Measurements from ENCODE around the gene JPT2.

The JPT2 gene

DNA sequence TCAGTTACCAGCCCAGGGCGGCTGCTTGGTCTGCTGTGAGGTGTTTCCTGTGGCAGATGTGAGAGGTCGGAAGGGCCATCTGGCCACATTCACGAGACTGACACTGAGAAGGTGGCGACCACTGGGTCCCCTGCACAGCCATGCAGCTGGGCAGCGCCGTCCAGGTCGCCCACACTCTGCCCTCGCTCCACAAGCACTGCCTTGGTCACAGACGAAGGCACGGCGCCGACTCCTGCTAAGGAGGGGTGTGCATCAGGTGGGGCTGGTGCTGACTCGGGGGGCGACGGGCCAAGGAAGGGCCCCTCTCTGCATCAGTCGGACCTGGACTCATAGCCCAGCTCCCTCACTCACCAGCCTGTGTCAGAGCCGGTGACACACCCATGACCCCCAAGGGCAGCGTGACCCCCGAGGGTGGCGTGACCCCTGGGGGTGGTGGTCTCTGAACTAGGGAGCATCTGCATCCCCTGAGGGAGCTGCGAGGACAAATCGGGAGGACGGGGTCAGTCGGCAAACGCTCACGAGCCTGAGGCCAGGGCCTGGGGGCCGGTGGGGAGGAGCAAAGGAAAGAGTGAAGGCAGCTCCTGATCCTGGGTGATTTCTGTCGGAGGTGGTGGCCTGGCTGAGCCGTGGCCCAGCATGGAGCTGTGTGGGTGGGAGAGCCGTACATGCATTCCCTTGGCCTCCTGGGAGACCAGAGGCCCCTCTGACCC is 62.9 kb downstream of the JPT2 start:
- no peak for DNase-seq

DNA sequence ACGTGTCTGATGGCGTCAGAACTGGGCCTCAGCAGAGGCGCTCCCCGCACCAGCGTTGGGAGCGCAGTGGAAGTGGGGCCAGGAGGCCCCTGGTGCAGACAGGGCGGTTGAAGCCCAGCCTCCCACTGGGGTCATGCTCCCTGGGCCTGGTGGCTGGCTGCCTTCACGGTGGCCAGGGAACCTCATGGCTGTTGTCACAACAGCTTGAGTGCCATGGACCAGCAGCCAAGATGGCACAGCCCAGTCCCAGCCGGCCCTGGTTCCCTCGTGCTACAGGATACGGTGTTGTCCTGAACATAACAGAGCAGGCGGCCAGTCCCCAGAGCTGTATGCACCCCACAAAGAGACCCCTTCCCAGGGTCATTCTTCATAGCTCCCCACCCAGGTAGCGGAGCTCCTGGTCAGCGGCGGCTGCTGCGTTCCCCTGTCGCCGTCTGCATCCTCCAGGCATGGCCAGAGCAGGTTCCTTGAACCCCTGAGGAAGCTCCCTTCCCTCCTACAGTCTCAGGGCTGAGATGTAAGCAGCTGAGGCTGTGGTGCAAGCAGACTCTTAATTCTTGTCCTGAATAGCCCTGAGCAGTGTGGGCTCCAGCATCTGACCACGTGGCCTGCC is 63.6 kb downstream of the JPT2 start:
- no peak for DNase-seq

DNA sequence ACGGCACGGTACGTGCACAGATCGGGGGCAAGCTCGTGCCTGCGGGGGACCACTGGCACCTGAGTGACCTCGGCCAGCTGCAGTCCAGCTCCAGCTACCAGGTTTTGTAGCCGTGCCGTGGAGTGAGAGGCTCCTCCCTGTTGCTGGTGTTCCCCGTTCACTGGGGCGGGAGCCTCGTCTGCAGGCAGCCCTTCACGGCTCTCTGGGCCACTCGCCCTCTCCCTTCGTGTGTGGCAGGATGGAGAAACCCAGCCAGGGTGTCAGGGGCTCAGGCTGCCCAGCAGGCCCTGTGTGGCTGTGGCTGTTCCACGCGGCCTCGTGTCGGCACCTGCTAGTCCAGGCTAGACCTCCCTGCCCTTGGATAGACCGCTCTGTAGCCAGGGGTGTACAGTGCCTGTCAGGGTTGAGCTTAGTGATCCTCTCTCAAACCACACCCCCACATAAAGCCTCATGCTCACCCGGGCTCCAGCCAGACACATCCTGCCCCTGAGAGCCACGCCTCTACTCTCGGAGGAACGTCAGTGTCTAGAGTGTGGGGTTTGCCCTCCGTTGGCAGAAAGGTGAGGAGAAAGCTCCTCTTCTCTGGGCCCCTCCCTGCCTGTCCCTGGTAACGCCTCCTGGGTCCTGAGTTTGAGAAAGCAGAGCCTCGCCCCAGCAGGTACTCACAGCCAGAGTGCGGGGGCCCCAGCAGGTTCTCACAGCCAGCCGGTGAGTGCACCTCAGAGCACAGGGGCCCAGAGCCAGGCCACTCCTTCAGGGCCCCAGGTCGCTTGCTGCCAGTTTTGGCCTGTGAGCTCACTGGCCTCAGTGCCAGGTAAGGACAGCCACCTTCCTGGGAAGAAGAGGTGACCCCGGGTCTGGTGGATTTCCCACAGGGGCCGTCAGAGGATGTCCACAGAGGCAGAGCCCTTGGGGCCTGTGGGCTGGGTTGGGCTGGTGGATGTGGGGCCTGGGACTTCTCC is 65.6 kb downstream of the JPT2 start:
- DNase-seq, result no peak

DNA sequence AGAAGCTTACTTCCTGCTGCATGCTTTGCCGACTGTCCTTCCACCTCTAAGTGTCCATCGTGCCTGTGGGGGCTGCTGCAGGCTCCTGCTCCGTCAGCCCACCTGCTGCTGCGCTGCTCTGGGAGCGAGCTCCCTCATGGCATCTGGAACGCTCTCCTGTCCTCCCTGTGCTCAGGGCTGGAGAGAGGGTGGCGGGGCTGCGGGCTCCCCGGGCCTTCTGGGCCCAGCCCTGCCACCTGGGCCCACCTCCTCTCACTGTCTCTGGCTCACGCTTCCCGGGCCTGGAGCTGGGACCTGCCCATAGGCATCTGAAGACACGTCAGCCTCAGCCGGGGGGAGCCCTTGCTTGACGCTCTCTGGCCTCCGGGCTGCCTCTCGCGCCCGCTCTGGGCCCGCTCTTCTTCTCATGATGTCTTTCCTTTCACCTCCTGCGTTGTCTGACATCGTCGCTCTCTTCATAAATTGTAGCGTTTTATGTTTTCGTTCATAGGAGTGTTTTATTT is 66.3 kb downstream of the JPT2 start:
- no peak for DNase-seq

DNA sequence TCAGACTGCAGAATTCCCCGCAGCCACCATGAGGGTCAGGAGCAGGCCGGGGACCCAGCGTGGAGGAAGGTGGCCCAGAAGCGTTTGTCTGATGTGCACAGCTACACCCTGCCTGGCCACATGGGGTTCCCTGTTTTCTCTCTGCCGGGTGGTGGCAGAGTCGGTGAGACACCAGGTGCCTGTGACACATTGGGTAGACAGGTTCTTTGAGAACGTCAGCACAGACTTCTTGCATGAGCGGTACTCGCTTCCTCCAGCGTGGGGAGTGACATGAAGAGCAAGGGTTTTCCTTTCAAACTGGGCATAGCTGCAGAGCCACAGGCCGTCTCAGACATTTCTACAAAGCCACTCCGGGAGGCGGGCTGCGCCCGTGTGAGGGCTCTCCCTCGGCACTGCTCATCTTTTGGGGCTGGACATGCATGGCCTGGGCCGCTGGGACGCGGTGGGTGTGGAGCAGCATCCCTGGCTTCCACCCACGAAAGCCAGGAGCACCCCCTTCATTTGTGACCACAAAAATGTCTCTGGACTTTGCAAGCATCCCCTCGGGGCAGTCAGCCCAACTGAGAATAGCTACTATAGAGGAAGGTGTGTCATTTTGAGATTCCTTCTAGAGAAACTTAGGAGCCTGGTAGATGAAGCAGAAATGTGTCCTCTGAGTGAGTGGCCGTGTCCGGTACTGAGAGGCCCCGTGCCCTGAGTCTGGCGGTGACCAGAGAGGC is 67.3 kb downstream of the JPT2 start:
- DNase-seq, result no peak

DNA sequence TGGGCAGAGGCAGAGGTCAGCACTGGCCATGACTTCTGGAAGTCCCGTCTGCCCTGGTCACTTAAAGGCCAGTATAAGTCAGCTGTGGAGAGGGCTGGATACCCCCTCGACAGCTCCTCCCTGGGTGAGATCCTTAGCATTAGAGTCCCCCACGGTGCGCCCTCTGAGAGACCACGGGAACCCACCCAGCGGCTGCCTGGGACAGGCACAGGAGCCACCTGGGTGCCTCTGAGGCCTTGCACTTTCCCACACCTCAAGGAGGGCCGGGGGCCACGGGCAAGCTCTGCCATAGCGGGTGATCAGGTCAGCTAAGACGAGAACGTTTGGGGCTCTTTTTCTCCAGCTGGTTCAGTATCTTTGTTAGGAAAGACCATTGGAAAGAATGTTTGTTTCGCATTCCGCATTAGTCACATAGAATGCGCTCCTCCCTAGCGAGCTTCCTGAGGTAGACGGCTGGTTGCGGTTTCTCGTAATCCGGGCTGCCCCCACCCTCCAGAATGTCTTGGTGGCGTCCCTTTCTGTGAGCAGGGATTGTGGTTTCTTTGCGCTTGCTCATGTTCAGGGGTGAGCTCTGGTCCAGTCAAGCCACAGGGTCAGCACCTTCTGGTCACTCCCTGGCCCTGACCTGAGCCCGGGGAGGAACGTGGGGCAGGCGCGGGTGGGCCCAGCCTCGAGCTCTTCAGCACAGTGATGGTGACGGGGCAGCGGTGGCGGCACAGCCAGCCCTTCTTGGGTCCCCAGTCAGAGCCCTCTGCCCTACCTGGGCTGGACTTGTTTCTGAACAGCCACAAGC is 68.0 kb downstream of the JPT2 start:
- no peak for DNase-seq

DNA sequence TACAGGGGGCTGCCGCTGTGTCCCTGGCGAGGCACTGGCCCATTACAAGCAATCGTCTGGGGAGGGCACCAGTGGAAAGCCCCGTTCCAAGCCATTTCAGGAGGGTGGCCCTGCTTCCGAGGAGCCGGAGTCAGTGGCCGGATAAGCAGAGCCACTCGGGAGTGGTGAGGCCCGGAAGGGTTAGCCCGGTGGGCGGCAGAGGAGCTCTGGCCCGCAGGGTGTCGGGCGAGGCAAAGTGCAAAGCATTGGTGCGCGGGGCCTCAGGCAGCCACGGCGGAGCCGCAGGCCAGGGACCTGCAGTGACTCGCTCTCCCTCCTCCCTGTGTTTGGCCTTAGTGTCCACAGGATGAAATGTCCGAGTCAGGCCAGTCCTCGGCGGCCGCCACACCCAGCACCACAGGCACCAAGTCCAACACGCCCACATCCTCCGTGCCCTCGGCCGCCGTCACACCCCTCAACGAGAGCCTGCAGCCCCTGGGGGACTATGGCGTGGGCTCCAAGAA is 68.7 kb downstream of the JPT2 start:
- no peak for DNase-seq

DNA sequence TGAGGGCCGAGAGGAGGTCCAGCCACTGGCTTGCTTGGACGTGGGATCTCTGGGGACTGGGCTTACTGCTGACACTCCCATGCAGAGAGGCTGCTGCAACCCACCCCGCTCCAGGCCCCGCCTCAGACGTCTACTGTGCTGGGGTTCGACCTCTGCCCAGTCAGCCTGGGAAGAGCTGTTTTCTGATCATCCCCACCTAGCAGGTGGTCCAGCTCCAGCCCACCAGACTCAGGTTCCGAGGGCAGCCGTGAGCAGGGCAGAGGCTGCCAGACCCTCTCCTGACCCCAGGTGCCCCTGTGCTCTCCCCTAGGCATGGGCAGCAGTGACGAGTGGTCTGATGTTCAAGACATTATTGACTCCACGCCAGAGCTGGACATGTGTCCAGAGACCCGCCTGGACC is 69.9 kb downstream of the JPT2 start:
- DNase-seq, result no peak

DNA sequence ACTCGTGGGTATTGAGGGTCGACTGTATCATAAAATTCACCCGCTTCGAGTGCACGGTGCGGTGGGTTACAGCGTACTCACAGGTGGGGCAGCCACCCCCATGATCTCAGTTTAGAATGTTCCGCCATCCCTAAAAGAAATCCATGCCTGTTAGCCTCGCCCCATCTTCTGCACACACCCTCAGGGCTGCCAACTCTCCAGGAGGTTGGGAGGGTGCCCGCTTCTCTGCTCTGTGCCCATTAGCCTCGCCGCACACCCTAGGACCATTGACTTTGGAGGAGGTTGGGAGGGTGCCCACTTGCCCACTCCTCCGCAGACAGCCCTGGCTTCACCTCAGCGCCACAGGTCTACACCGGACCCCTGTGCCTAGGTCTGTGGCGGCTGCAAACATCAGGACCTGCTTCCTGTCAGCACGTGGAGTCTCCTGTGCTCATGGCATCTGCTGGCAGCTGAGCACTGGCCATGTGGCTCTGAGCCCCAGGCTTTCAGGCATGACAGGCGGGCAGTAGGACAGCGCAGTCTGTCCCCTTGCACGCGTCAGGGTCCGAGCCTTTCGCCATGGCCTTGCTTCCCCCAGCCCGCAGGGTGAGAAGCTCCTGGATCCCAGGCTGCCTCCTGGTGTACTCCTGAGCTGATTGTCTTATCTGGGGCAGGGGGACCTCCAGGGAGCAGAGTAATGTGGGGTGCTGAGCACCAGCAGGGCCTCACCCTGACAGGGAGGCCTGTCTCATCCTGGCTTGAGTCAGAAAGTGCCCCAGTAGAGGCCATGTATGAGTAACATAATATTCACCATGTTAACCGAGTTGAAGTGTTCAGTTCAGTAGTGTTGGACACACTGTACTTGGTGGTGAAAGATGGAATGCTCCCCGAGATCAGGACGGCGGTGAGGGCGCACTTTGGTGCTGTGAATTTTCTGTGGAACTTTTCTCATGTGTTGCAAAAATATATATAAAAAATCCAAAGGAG is 71.4 kb downstream of the JPT2 start:
- DNase-seq, result no peak

Measured in DMS79 treated with DMSO at 0.1 percent for 48 hours (cell line).